GM12878 (cell line): ENCODE results near the gene RBPMS2. TPM values are rescaled to one million over a fixed set of nuclear protein-coding genes. Genes with fewer than 3 reads are reported as not detected.

ENCODE experiments used
- ATAC-seq: fragments of 200-7000 bp; cut with Tn5 transposase; 3 replicates; pipeline ENCODE4 v1.9.1; 2020; ENCODE audit warnings: mild to moderate bottlenecking, moderate library complexity
- BruUV-seq: library from RNA; stranded (reverse); fragments of 400-500 nt; replicated peaks from 2 replicates; lab custom pipeline; 2021; lab: Mats Ljungman, UMichigan
- CTCF ChIA-PET: fragments of 300-600 bp; sonication (Branson Sonifier 250); formaldehyde crosslinking; extraction: SDS; loops from one replicate; lab custom pipeline; 2021; ENCODE audit warnings: inconsistent platforms; lab: Yijun Ruan, JAX
- POLR2A ChIA-PET: fragments of 350-600 bp; formaldehyde crosslinking; extraction: SDS; loops from one replicate; lab custom pipeline; 2021; ENCODE audit warnings: inconsistent platforms; lab: Charles Lee
- RAD21 ChIA-PET: fragments of 300-600 bp; sonication (Branson Sonifier 250); formaldehyde crosslinking; loops from one replicate; lab custom pipeline; 2023; ENCODE audit warnings: antibody characterized with exemption; ENCODE audit not compliant: unreplicated experiment; lab: Charles Lee
- SMC1A ChIA-PET: fragments of 300-600 bp; sonication (Branson Sonifier 250); formaldehyde crosslinking; loops from one replicate; lab custom pipeline; 2023; ENCODE audit not compliant: unreplicated experiment, uncharacterized antibody; lab: Charles Lee
- DNase-seq: peaks from one replicate; pipeline ENCODE4 v3.0.0-alpha.2; 2011; ENCODE audit warnings: low read depth, low spot score
- FAIRE-seq: peaks from 3 replicates; lab custom pipeline; 2011; peaks lifted over from hg19 to GRCh38; lab: Jason Lieb, UNC
- H2AFZ ChIP-seq: 2 replicates; pipeline ENCODE4 v1.6.0; 2011; ENCODE audit warnings: low read depth, low read length, control low read depth; ENCODE audit not compliant: control insufficient read depth
- H3K27ac ChIP-seq: 2 replicates; pipeline ENCODE4 v1.5.1; 2011; ENCODE audit warnings: control low read depth; ENCODE audit not compliant: control insufficient read depth, insufficient read depth
- H3K27me3 ChIP-seq, 2 experiments: replicated peaks in 1 of 2; 2 replicates each; pipeline versions ENCODE4 v1.6.0 to v1.6.1; 2011; ENCODE audit warnings: low read length in 1 of 2; ENCODE audit not compliant: control insufficient read depth in 2 of 2, insufficient read depth in 2 of 2
- H3K36me3 ChIP-seq, 2 experiments: 2 replicates each; pipeline ENCODE4 v1.5.1; 2011; ENCODE audit warnings: low read length in 1 of 2; ENCODE audit not compliant: control insufficient read depth in 2 of 2, insufficient read depth in 2 of 2
- H3K4me1 ChIP-seq: 2 replicates; pipeline ENCODE4 v1.6.1; 2011; ENCODE audit warnings: mild to moderate bottlenecking, low read length, moderate library complexity, mixed read lengths; ENCODE audit not compliant: control insufficient read depth, insufficient read depth
- H3K4me2 ChIP-seq: 2 replicates; pipeline ENCODE4 v1.6.0; 2011; ENCODE audit warnings: control low read depth; ENCODE audit not compliant: control insufficient read depth, insufficient read depth
- H3K4me3 ChIP-seq: fragments of 200-600 bp; sonication (generic); 2 replicates; pipeline ENCODE4 v1.5.1; 2016
- H3K79me2 ChIP-seq: 2 replicates; pipeline ENCODE4 v1.6.0; 2011; ENCODE audit warnings: low read length; ENCODE audit not compliant: control insufficient read depth, insufficient read depth
- H3K9ac ChIP-seq: 2 replicates; pipeline ENCODE4 v1.8.0; 2011; ENCODE audit warnings: low read length, control low read depth, mixed read lengths; ENCODE audit not compliant: control insufficient read depth, insufficient read depth
- H3K9me3 ChIP-seq: replicated peaks from 3 replicates; pipeline ENCODE4 v1.5.1; 2011; ENCODE audit warnings: mild to moderate bottlenecking, low read length; ENCODE audit not compliant: control insufficient read depth, insufficient read depth
- H4K20me1 ChIP-seq: 2 replicates; pipeline ENCODE4 v1.6.0; 2011; ENCODE audit not compliant: control insufficient read depth, insufficient read depth
- BACH1 ChIP-seq: fragments of 450-650 bp; IDR thresholded peaks from 2 replicates; pipeline ENCODE4 v1.6.1; 2017; ENCODE audit warnings: mild to moderate bottlenecking, borderline replicate concordance
- BCL3 ChIP-seq: IDR thresholded peaks from 2 replicates; pipeline ENCODE4 v1.6.1; 2011; ENCODE audit warnings: borderline replicate concordance, low read depth, mild to moderate bottlenecking, moderate library complexity, low read length; ENCODE audit not compliant: insufficient read depth, poor library complexity, severe bottlenecking
- E2F8 ChIP-seq: fragments of 450-650 bp; IDR thresholded peaks from 2 replicates; pipeline ENCODE4 v1.6.1; 2018; ENCODE audit warnings: mild to moderate bottlenecking, low read depth, moderate library complexity; ENCODE audit not compliant: partially characterized antibody
- GABPA ChIP-seq: IDR thresholded peaks from 2 replicates; pipeline ENCODE4 v1.6.1; 2014; ENCODE audit warnings: antibody characterized with exemption, low read depth, mild to moderate bottlenecking, inconsistent platforms
- MYC ChIP-seq: IDR thresholded peaks from 2 replicates; pipeline ENCODE4 v1.6.1; 2011; ENCODE audit warnings: mild to moderate bottlenecking, low read length, moderate library complexity, inconsistent platforms; ENCODE audit not compliant: insufficient read depth, insufficient replicate concordance, insufficient read length, severe bottlenecking
- NBN ChIP-seq: fragments of 450-650 bp; IDR thresholded peaks from 2 replicates; pipeline ENCODE4 v1.6.1; 2016
- NFIC ChIP-seq: IDR thresholded peaks from 2 replicates; pipeline ENCODE4 v1.6.1; 2012; ENCODE audit warnings: low read depth, mild to moderate bottlenecking, inconsistent platforms, low read length, moderate library complexity
- PAX8 ChIP-seq: fragments of 450-650 bp; IDR thresholded peaks from 2 replicates; pipeline ENCODE4 v1.6.1; 2017; ENCODE audit warnings: mild to moderate bottlenecking, moderate library complexity
- RCOR1 ChIP-seq: conservative IDR thresholded peaks from 2 replicates; pipeline ENCODE4 v1.6.1; 2012; ENCODE audit warnings: low read depth, low read length, improper control_type of control experiment
- REST ChIP-seq: IDR thresholded peaks from 2 replicates; pipeline ENCODE4 v1.6.1; 2012; ENCODE audit warnings: mild to moderate bottlenecking, low read depth, low read length
- SP1 ChIP-seq: IDR thresholded peaks from one replicate; pipeline ENCODE4 v1.6.1; 2011; ENCODE audit warnings: low read depth, low read length
- SPI1 ChIP-seq: IDR thresholded peaks from 2 replicates; pipeline ENCODE4 v1.6.1; 2011; ENCODE audit warnings: low read depth, mild to moderate bottlenecking, low read length, moderate library complexity, borderline replicate concordance; ENCODE audit not compliant: insufficient read depth
- WGBS: methylation state at CpG from one replicate; pipeline ENCODE4 v1.1.6; 2016; ENCODE audit warnings: low lambda C conversion rate; ENCODE audit not compliant: insufficient replicate concordance, insufficient coverage; ENCODE audit errors: missing lambda C conversion rate; 5-methylcytosine and 5-hydroxymethylcytosine counted together
- in situ Hi-C: fragments of 300-500 bp; cut with MboI; formaldehyde crosslinking; loops from 9 replicates; pipeline ENCODE4 v1.14.3; 2018; ENCODE audit warnings: mixed read lengths
- intact Hi-C: fragments of 100-400 bp; cut with micrococcal nuclease; formaldehyde crosslinking; loops from one replicate; pipeline ENCODE4 v1.14.2; 2022; ENCODE audit not compliant: unreplicated experiment
- polyA plus RNA-seq, 11 experiments: library from polyadenylated mRNA; depleted of rRNA in 4 of 11; unstranded in 6 of 11; stranded (reverse) in 5 of 11; fragments of >200 nt; fragmentation: Nextera tagmentation in 4 of 11; fragmentation: Illumina TruSeq in 1 of 11; extraction: Ambion mirVana in 4 of 11; extraction: Trizol in 1 of 11; gene quantifications; 1 replicate in 1 of 11; 2 replicates in 10 of 11; pipeline versions ENCODE4 v1.2.1 to v1.2.3, GENCODE V29; 2011 to 2016; ENCODE audit warnings: inconsistent platforms in 2 of 11, missing spikeins in 2 of 11, low read depth in 1 of 11
- total RNA-seq, 4 experiments: library from RNA; depleted of rRNA in 3 of 4; stranded (reverse); fragments of >200 nt in 3 of 4; fragmentation: Illumina TruSeq in 1 of 4; extraction: Trizol in 1 of 4; gene quantifications; 2 replicates each; pipeline versions ENCODE4 v1.2.1 to v1.2.3, GENCODE V29; 2013 to 2021

The RBPMS2 gene
- total and polyA plus RNA-seq, 10 of the 15 experiments (the other 5 are each of a cell fraction or from before 2014, with no cell fraction given), result 0.06 to 0.31 (median 0.19) TPM; not detected in 3

- peaks cover 2 to 9% of the 10 kb centered on the region in 2 experiments; a peak in 3 of 4 replicates for H3K36me3 ChIP-seq
- peaks cover 58% of the 10 kb centered on the region for H3K79me2 ChIP-seq
- H4K20me1 ChIP-seq, result peaks cover 3% of the 10 kb centered on the region; the same call in 1 of the 2 replicates
- FAIRE-seq, result no peak
- H3K4me2 ChIP-seq, result no peak overlapping the region
- no peak overlapping the region for H3K4me3 ChIP-seq
- no peak for ATAC-seq
- SMC1A ChIA-PET, result interaction anchor here (0.8 to 5.6 kb wide), 8 partner anchors 11 to 62 kb away, joined by 3 to 41 read pairs (median 10); no protein-coding TSS in a partner anchor
- no peaks in the 10 kb centered on the region for H3K27me3 ChIP-seq
- no peak for DNase-seq
- RAD21 ChIA-PET, result interaction anchor here (1.3 to 6.1 kb wide), 3 partner anchors 10 to 76 kb away, joined by 3 to 41 read pairs (median 5); no protein-coding TSS in a partner anchor
- no TSS peak for BruUV-seq
- H3K9ac ChIP-seq, result no peak overlapping the region
- intact Hi-C loops, result no loop called here
- no peak overlapping the region for H3K27ac ChIP-seq
- H3K9me3 ChIP-seq, result no peaks in the 10 kb centered on the region
- in situ Hi-C loops, result no loop called here
- TF ChIP-seq REST, result no peak
- TF ChIP-seq NBN, result no peak
- no peak for TF ChIP-seq BCL3
- no peak for TF ChIP-seq PAX8
- TF ChIP-seq SP1, result no peak
- no peak for TF ChIP-seq RCOR1
- no peak for TF ChIP-seq SPI1
- no peak for TF ChIP-seq BACH1
- no peak for TF ChIP-seq MYC
- TF ChIP-seq E2F8, result no peak
- no peak for TF ChIP-seq GABPA
- TF ChIP-seq NFIC, result no peak
- TF ChIP-seq, all 136 proteins: peak for 0
- 92% methylated on average over 3 of the region's 3 CpGs for WGBS
- no peak overlapping the region for H2AFZ ChIP-seq
- CTCF ChIA-PET, result interaction anchor here (1.4 to 15.4 kb wide), 5 partner anchors 10 to 113 kb away, joined by 4 to 267 read pairs (median 7); no protein-coding TSS in a partner anchor
- POLR2A ChIA-PET, result interaction anchor here (0.6 to 2.1 kb wide), 6 partner anchors 8 to 207 kb away, joined by 3 to 6 read pairs (median 4); no protein-coding TSS in a partner anchor
- peaks cover 36% of the 10 kb centered on the region for H3K4me1 ChIP-seq
Measured at GRCh38 chr15:64696481-64696880, 78.9 kb downstream of the RBPMS2 start.
